GM21381 (cell line): ENCODE data around the gene UMODL1.

Experiments used
- ATAC-seq: cut with Tn5 transposase; IDR thresholded peaks from one replicate; pipeline ENCODE4 v1.9.1; 2021; ENCODE audit warnings: mild to moderate bottlenecking, moderate library complexity; ENCODE audit not compliant: unreplicated experiment

Gene UMODL1

GRCh38 chr21:42071146-42071737 lies at the start of gene UMODL1:
Gene UMODL1, plus strand, starts transcription at chr21:42071317. Its CDS starts 0 bp downstream, at chr21:42071317.
- ATAC-seq: no peak

DNA sequence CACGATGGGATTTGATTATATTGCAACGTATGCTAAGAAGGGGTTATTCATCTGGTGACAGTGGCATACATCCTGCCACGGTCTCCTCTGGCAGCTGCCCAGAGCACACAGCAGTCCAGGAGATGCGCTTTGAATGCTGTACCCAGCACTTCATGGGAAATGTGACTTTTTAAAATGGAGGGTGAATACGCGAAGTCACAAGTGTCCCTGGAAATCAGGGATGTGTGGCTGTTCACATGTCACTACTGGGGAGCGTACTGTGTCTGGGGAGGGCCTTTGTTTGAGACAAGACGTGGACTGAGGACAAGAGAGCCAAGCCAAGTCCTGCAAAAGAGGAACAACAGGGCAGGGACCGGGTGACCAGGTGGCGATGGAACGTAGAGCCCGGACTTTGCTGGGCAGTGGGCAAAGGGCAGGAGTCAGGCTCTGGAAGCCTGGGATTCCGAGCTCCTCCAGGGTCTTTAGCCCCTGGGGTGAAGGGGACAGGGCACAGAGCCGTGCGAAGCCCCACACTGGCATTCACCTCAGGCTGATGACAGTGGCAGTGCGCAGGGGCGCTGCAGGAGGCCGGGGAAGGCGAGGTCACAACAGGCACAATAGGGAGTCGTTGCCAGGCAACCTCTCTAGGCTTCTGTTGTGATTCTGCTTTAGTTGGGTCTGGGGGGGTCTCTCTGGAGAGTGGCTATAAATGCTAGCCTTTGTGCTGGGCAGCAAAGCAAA lies 49.6 kb upstream of the UMODL1 start:
- ATAC-seq: no peak

GRCh38 chr21:42022091-42022430 lies 49.1 kb upstream of the UMODL1 start:
- no peak for ATAC-seq

GRCh38 chr21:42022906-42023305 lies 48.2 kb upstream of the UMODL1 start:
- no peak for ATAC-seq

DNA sequence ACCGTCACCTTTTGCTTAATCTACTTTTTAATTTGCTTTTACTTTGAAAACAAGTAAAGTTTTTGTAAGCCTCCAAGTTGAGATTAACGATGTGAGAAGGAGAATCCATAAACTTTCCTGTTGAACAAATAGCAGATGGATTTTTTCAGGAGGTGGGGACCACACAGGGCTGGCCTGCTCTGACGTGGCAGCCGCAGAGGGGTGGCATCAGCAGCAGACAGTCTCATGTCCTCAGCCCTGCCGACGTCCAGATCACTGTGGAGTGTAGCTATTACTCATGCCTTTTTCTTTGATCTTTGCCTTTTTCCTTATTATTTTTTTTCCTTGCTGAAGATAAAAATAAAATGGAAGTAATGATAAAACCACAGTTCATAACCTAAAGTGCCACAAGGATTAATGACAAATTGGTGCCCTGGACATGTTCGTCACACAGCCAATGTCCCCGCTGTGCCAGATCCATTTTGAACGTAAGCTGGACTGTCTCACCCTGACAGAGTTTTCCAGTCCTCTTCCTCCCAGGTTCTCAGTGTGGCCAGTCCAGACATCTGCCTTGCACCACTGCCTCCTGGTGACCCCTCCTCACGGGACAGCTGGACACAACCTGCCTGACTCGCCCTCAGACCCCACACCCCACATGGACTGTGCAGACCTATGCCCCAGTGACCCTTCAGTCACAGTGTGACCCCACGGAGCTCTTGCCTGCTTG lies 45.6 kb upstream of the UMODL1 start:
- no peak for ATAC-seq

- ATAC-seq: no peak
Observed at GRCh38 chr21:42026082-42026435, 45.1 kb upstream of the UMODL1 start.

- ATAC-seq: no peak
Observed at GRCh38 chr21:42027085-42027821, 43.9 kb upstream of the UMODL1 start.

GRCh38 chr21:42027822-42028765 lies 43.0 kb upstream of the UMODL1 start:
- ATAC-seq: no peak

GRCh38 chr21:42028766-42029425 lies 42.2 kb upstream of the UMODL1 start:
- ATAC-seq: no peak

- ATAC-seq: no peak
Observed at GRCh38 chr21:42030311-42030710, 40.8 kb upstream of the UMODL1 start.

GRCh38 chr21:42031241-42031640 lies 39.9 kb upstream of the UMODL1 start:
- no peak for ATAC-seq

DNA sequence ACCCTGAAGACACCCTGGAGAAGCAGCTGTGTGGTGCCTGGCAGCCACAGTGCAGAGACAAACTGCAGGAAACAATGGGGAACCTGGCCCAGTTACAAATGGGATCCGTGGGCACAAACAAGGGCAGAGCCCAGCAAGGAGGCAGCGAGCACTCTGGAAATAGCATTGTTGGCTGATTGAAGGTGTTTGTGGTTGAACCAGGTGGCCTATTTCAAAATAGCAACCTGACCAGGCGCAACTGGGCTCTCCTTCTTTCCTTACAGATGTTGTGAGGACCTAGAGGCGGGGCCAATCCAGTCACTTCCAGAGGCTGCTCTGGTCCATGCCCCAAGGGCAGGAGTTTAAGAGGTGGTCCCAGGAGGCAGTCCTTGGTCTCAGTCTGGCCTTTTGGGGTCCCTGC lies 39.3 kb upstream of the UMODL1 start:
- no peak for ATAC-seq

DNA sequence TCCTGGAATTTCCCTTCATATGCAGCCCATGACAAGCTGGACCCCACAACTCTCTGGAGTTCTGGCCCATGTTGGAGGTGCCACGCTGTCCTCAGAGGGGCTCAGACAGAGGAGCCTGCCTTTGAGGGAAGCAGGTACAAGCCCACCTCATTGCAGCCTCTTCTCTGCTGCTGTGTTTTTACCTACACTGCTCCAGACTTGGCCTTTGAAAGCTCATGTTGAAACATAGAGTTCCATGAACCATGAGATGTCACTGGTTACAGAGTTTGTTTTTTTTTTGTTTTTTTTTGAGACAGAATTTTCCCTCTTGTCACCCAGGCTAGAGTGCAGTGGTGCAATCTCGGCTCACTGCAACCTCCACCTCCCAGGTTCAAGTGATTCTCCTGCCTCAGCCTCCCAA lies 38.9 kb upstream of the UMODL1 start:
- no peak for ATAC-seq

DNA sequence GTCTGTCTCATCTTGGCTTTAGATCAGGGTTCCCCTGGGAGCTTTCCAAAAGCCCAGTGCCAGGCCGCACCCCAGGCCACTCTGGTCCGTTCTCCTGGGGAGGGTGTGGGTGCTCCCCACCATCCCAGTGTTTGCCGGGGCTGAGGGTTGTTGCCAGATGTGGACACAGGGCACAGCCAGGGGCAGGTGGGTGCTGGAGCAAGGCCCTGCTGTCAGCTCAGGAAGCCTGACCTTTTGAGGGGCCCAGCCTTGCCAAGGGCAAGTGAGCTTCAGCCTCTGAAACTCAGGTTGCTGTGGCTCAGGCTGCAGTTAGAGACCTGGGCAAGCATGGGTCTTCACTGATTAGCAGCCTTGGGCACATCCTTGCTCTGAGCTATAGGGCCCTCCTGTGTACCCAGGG lies 38.1 kb upstream of the UMODL1 start:
- no peak for ATAC-seq

DNA sequence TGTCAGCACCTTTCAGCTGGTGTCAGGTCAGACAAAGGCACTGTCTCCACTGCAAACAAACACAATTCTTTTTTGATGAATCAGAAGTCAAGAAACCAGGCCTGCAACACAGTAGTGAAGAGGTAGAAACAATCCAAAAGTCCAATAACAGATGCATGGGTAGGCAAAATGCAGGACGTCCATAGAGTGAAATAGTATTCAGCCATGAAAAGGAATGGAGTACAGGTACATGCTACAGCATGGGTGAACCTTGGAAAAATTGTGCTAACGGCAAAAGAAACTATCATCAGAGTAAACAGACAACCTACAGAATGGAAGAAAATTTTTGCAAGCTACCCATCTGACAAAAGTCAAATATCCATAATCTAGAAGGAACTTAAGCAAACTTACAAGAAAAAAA lies 34.8 kb upstream of the UMODL1 start:
- no peak for ATAC-seq

DNA sequence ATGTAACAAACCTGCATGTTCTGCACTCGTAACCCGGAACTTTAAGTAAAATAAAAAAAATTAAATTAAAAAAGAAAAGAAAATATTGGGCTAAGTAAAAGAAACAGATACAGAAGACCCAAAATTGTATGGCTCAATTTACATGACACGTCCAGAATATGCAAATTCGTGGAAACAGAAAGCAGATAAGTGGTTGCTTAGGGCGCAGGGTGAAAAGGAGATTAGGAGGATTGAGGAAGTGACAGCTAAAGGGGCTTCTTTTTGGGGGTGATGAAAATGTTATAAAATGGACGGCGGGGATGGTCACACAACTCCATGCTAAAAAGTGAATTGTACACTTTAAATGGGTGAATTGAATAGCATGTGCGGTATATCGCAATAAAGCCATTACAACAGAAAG lies 33.6 kb upstream of the UMODL1 start:
- ATAC-seq: no peak

DNA sequence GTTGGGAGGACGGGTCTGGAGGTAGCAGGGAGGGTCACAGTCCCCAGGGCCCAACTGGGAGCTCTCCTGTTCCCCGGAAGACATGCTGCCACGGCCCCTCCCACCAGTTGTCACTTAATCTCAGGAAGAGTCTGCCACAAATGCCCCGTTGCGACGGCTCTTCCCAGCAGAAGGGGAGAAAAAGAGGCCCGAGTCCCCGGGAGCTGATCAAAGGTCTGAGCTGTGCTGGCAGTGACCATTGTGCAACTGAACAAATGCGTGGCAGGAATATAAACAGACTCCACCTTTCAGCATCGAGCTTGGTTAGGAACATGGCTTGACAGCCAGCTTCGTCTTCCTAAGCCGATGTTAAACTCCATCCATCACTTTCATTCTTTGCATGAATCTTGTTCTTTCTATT lies 33.2 kb upstream of the UMODL1 start:
- ATAC-seq: no peak

DNA sequence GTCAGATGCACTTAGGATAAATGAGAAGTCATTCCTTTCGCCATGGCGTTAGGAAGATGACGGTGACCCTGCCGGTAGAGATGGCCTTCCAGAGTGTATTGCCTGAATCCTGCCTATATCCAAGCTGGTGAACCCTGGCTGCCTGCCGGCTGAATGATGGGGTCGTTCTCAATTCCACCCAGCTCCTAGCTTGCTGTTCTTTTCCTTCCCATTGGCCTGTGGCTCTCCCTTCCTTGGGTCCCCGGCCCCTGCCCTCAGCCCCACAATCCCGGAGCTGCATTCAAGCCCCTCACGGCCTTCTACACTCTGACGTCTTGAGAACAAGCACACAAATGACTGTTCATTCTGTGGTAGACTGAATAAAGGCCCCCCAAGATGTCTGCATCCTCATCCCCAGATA lies 32.7 kb upstream of the UMODL1 start:
- ATAC-seq: no peak

DNA sequence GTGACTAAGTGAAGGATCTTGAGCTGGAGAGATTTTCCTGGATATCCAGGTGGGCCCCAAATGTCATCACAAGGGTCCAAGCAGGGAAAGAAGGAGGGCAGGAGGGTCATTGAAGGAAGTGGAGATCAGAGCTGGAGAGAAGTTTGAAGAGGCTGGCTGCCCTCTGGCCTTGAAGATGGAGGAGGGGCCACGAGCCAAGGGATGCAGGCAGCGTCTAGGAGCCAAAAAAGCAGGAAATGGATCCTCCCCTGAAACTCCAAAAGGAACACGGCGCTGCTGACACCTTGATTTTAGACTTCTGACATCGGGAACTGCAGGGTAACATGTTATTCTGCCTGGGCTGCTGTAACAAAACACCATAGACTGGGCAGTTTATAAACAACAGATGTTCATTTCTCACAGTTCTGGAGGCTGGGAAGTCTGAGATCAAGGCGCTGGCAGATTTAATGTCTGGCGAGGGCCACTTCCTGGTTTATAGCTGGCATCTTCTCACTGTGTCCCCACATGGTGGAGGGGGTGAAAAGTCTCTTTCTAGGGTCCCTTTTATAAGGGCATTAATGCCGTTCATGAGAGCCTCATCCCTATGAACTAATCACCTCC lies 32.2 kb upstream of the UMODL1 start:
- ATAC-seq: no peak

- no peak for ATAC-seq
Observed at GRCh38 chr21:42039470-42039901, 31.6 kb upstream of the UMODL1 start.
